CD4-positive, alpha-beta memory T cell (primary cell): ENCODE measurements around the gene RASA3. TPM values are rescaled to one million over a fixed set of nuclear protein-coding genes. Genes with fewer than 3 reads are reported as not detected.

Experiments
- CTCF ChIA-PET: fragments of 350-600 bp; sonication (Branson Sonifier 250); formaldehyde crosslinking; loops from one replicate; lab custom pipeline; 2021; ENCODE audit warnings: inconsistent platforms; ENCODE audit not compliant: partially characterized antibody; lab: Charles Lee
- POLR2A ChIA-PET: fragments of 350-600 bp; sonication (Branson Sonifier 250); formaldehyde crosslinking; loops from one replicate; lab custom pipeline; 2021; ENCODE audit not compliant: partially characterized antibody; lab: Charles Lee
- DNase-seq, 5 donors: peaks; one replicate each; pipeline versions ENCODE4 v3.0.0 to v3.0.0-alpha.2; 2020 to 2022; ENCODE audit warnings: mixed read lengths in 1 of 5
- H3K27ac ChIP-seq: one replicate; pipeline ENCODE4 v1.7.0; 2013; ENCODE audit warnings: low read depth, low read length
- H3K27me3 ChIP-seq: 2 replicates; pipeline ENCODE4 v1.7.0; 2013; ENCODE audit warnings: mild to moderate bottlenecking, low read length, moderate library complexity; ENCODE audit not compliant: insufficient read depth
- H3K36me3 ChIP-seq: 2 replicates; pipeline ENCODE4 v1.7.0; 2013; ENCODE audit warnings: mild to moderate bottlenecking, low read length, moderate library complexity; ENCODE audit not compliant: insufficient read depth
- H3K4me1 ChIP-seq: 2 replicates; pipeline ENCODE4 v1.7.0; 2013; ENCODE audit warnings: mild to moderate bottlenecking, low read length, moderate library complexity; ENCODE audit not compliant: insufficient read depth
- H3K4me3 ChIP-seq, 2 donors: one replicate each; pipeline ENCODE4 v1.7.0; 2013; ENCODE audit warnings: low read length in 2 of 2, mild to moderate bottlenecking in 1 of 2
- H3K9me3 ChIP-seq, 2 donors: one replicate each; pipeline ENCODE4 v1.7.0; 2013; ENCODE audit warnings: low read length in 2 of 2, control low read depth in 1 of 2; ENCODE audit not compliant: control insufficient read depth in 1 of 2
- H3K27ac Mint-ChIP-seq, 7 donors: one replicate each; pipeline ENCODE4 v1.8.0; 2020 to 2021; ENCODE audit warnings: mixed read lengths in 7 of 7, mild to moderate bottlenecking in 6 of 7, inconsistent platforms in 3 of 7, moderate library complexity in 3 of 7
- H3K27me3 Mint-ChIP-seq, 2 donors: one replicate each; pipeline ENCODE4 v1.8.0; 2020 to 2021; ENCODE audit warnings: mixed read lengths in 2 of 2
- H3K36me3 Mint-ChIP-seq, 2 donors: one replicate each; pipeline ENCODE4 v1.8.0; 2020 to 2021; ENCODE audit warnings: mixed read lengths in 2 of 2, inconsistent platforms in 1 of 2, mild to moderate bottlenecking in 1 of 2
- H3K4me1 Mint-ChIP-seq, 4 donors: one replicate each; pipeline ENCODE4 v1.8.0; 2020 to 2021; ENCODE audit warnings: mixed read lengths in 4 of 4, mild to moderate bottlenecking in 1 of 4
- H3K4me3 Mint-ChIP-seq, 8 donors: one replicate each; pipeline ENCODE4 v1.8.0; 2020 to 2021; ENCODE audit warnings: mixed read lengths in 8 of 8, mild to moderate bottlenecking in 7 of 8, moderate library complexity in 6 of 8, inconsistent platforms in 3 of 8
- H3K9me3 Mint-ChIP-seq, 8 donors: one replicate each; pipeline ENCODE4 v1.8.0; 2020 to 2021; ENCODE audit warnings: mixed read lengths in 8 of 8, mild to moderate bottlenecking in 5 of 8, inconsistent platforms in 3 of 8, moderate library complexity in 1 of 8
- intact Hi-C: fragments of 100-400 bp; cut with micrococcal nuclease; formaldehyde crosslinking; loops from one replicate; pipeline ENCODE4 v1.15.1; 2023
- polyA plus RNA-seq, 2 donors: library from polyadenylated mRNA; unstranded; fragments of 300-500 nt; fragmentation: Illumina TruSeq; gene quantifications; one replicate each; pipeline ENCODE4 v1.2.3, GENCODE V29; 2021
- total RNA-seq, 2 experiments: library from RNA; stranded (reverse); gene quantifications; one replicate each; pipeline ENCODE4 v1.2.3, GENCODE V29; 2021

RASA3 gene
- total and polyA plus RNA-seq, 4 experiments from 2014 or later, result 65.5 to 174 (median 156) TPM

DNA sequence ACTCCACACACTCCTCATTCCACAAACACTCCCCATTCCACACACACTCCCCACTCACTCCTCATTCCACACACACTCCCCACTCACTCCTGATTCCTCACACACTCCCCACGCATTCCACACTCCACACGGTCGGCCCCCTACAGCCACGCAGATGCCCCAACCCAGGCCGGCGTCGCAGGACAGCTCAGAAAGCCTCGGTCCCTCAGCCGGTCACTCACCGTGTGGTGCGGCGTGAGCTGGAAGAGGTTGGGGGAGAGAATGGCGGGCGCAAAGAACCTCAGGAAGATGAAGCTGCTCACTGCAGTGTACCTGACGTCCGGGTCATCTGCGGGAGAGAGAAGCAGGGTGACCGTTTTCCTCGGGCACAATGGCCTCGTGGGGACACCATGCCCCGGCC is 119.5 kb downstream of the RASA3 start:
- intact Hi-C loops, result no loop called here
- no peaks in the 10 kb centered on the region for H3K27me3 Mint-ChIP-seq
- Histone ChIP-seq H3K36me3 (peaks cover 86% of the 10 kb centered on the region), H3K27ac (no peak overlapping the region), H3K27me3 (no peaks in the 10 kb centered on the region), H3K9me3 (no peaks in the 10 kb centered on the region), H3K4me3 (no peak overlapping the region), H3K4me1 (no peaks in the 10 kb centered on the region)
- H3K4me1 Mint-ChIP-seq, result peaks cover 2 to 6% (median 4%) of the 10 kb centered on the region in 4 donors
- DNase-seq, result no peak
- H3K9me3 Mint-ChIP-seq, result peaks cover 0 to 12% (median 0%) of the 10 kb centered on the region in 8 donors
- no peak overlapping the region for H3K27ac Mint-ChIP-seq
- ChIA-PET CTCF (no interaction called here), POLR2A (no interaction called here)
- H3K36me3 Mint-ChIP-seq, result peaks cover 18 to 33% of the 10 kb centered on the region in 2 donors
- H3K4me3 Mint-ChIP-seq, result no peak overlapping the region

DNA sequence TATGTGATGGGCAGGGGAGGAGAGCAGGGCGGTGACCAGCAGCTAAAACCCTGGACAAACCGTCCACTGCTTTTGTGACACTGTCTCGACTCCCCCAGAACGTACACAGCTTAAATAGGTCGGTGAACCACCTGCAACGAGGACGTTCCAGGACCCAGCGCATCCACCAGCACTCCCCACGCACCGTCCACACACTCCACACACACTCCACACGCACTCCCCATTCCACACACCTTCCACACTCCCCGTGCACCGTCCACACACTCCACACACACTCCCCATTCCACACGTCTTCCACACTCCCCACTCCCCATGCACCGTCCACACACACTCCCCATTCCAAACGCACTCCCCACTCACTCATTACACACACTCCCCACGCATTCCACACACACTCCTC is 120.3 kb downstream of the RASA3 start:
- CTCF ChIA-PET, result no interaction called here
- Mint-ChIP-seq H3K9me3 (peaks cover 0 to 12% (median 0%) of the 10 kb centered on the region in 8 donors), H3K4me1 (peaks cover 2 to 6% (median 4%) of the 10 kb centered on the region in 4 donors), H3K4me3 (no peak overlapping the region), H3K36me3 (peaks cover 18 to 34% of the 10 kb centered on the region in 2 donors), H3K27ac (no peak overlapping the region), H3K27me3 (no peaks in the 10 kb centered on the region)
- Histone ChIP-seq H3K9me3 (no peaks in the 10 kb centered on the region), H3K4me1 (no peaks in the 10 kb centered on the region), H3K27me3 (no peaks in the 10 kb centered on the region), H3K4me3 (no peak overlapping the region), H3K27ac (no peak overlapping the region), H3K36me3 (peaks cover 78% of the 10 kb centered on the region)
- POLR2A ChIA-PET, result interaction anchor here (1.4 kb wide), 1 partner anchor 9 kb away, joined by 4 read pairs; no protein-coding TSS in a partner anchor
- no peak for DNase-seq
- intact Hi-C loops, result no loop called here

DNA sequence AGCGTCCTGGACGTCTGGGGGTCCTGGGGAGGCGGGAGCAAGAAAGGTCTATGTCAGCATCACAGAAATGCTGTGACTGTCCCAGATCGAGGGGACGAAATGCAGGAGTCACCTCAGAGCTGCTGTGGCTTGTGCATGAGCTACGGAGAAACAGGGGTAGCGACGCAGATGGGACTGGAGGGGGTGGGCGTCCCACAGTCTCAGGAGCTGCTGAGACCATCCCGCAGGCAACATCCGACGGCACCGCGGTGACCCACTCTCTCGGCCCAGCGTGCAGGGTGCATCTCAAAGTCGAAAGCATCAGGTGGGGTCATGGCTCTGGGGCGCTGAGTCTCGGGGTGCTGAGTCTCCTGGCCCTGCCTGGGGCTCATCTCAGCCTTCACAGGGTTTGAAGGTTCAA is 121.2 kb downstream of the RASA3 start:
- Mint-ChIP-seq H3K36me3 (peaks cover 13 to 27% of the 10 kb centered on the region in 2 donors), H3K27ac (peak overlapping the region in 5 of 7 donors; percentile 54 to 83 (median 75)), H3K9me3 (peaks cover 0 to 8% (median 0%) of the 10 kb centered on the region in 8 donors), H3K4me3 (peak overlapping the region in 2 of 8 donors; percentile 0 to 20), H3K4me1 (peaks cover 2 to 6% (median 4%) of the 10 kb centered on the region in 4 donors), H3K27me3 (no peaks in the 10 kb centered on the region)
- Histone ChIP-seq H3K4me1 (no peaks in the 10 kb centered on the region), H3K27me3 (no peaks in the 10 kb centered on the region), H3K27ac (no peak overlapping the region), H3K36me3 (peaks cover 69% of the 10 kb centered on the region), H3K4me3 (no peak overlapping the region), H3K9me3 (no peaks in the 10 kb centered on the region)
- DNase-seq, result no peak
- intact Hi-C loops, result no loop called here
- CTCF ChIA-PET, result no interaction called here
- POLR2A ChIA-PET, result interaction anchor here (1.4 kb wide), 1 partner anchor 8 kb away, joined by 4 read pairs; no protein-coding TSS in a partner anchor

DNA sequence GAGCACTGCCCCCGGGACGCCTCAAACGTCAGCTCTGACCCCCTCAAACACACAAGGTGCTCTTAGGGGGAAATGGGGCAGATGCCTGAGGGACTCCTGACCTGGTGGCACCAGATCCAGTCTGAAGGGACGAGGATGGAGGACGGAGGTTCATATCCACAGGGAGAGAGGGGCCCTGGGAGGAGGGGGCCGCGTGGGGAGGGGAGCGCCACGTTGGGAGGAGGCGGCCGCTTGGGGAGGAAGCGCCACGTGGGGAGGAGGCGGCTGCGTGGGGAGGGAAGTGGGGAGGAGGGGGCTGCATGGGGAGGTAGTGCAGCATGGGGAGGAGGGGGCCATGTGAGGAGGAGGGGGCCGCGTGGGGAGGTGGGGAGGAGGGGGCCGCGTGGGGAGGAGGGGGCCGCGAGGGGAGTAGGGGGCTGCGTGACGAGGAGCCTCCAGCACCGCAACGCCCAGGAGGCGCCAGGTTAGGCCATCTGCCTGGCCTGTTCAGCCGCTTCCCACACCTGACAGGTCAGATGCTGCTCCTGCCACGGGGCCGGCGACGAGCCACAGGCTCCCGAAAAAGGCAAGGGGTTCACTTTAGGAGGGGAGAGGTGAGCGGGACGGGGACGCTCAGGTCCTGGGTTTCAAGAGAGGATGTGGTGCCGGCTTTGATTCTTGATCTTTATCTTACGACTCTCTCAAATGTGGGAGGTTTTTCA is 121.9 kb downstream of the RASA3 start:
- Mint-ChIP-seq H3K4me3 (peak overlapping the region in 1 of 8 donors; percentile 20), H3K9me3 (peaks cover 0 to 6% (median 0%) of the 10 kb centered on the region in 8 donors), H3K4me1 (peaks cover 2 to 6% (median 4%) of the 10 kb centered on the region in 4 donors), H3K36me3 (peaks cover 7 to 21% of the 10 kb centered on the region in 2 donors), H3K27ac (peak overlapping the region in 5 of 7 donors; percentile 54 to 83 (median 75)), H3K27me3 (no peaks in the 10 kb centered on the region)
- peaks cover 62% of the 10 kb centered on the region for H3K36me3 ChIP-seq
- no peaks in the 10 kb centered on the region for H3K27me3 ChIP-seq
- no peak overlapping the region for H3K27ac ChIP-seq
- H3K4me3 ChIP-seq, result no peak overlapping the region
- no peaks in the 10 kb centered on the region for H3K9me3 ChIP-seq
- no peaks in the 10 kb centered on the region for H3K4me1 ChIP-seq
- CTCF ChIA-PET, result no interaction called here
- DNase-seq, result peak in 3 of 5 donors; percentile 24 to 36 (median 29)
- POLR2A ChIA-PET, result interaction anchor here (1.4 kb wide), 1 partner anchor 7 kb away, joined by 4 read pairs; no protein-coding TSS in a partner anchor
- intact Hi-C loops, result no loop called here

DNA sequence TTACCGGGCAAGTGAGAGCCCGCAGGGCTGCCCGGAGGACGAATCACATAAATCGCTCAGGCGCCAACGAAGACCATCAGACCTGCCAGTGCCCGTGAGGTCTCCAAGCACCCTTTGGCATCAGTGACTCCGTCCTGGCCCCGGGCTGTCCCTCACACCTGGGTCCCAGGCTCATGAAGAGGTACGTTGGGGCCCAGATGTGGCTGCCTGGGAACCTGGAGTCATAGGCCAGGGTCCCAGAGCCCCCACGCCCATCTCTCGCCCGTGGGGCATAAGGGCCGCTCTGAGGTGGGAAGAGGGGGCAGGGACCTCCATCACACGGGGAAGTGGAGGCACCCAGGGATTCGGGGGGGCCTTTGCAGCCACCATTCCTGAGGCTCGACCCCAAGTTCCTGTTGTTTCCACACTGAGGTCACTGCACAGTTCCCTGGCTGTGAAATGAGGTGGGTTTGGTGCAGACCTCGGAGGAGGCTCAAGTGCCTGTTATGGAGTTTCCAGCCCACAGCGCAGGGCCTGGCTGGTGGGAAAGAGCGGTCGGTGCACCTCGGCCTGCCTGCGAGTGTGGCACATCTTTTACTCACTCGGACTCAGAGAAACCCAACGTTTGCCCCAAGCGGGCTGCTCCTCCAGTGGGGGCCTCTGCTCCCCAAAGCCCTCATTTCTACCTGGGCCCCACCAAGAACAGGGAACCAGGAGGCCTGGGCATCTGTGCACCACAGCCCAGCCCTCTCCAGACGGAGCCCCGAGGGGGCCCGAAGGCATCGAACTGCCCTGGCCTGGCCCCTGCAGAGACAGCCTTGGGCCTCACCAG is 122.6 kb downstream of the RASA3 start:
- Histone ChIP-seq H3K4me1 (no peaks in the 10 kb centered on the region), H3K27ac (no peak overlapping the region), H3K36me3 (peaks cover 54% of the 10 kb centered on the region), H3K27me3 (no peaks in the 10 kb centered on the region), H3K9me3 (no peaks in the 10 kb centered on the region), H3K4me3 (no peak overlapping the region)
- peak overlapping the region in 2 of 7 donors; percentile 47 to 75 for H3K27ac Mint-ChIP-seq
- CTCF ChIA-PET, result no interaction called here
- H3K4me3 Mint-ChIP-seq, result no peak overlapping the region
- DNase-seq, result no peak
- peaks cover 10 to 23% of the 10 kb centered on the region in 2 donors for H3K36me3 Mint-ChIP-seq
- peaks cover 2 to 9% (median 4%) of the 10 kb centered on the region in 4 donors for H3K4me1 Mint-ChIP-seq
- peaks cover 0 to 7% (median 0%) of the 10 kb centered on the region in 8 donors for H3K9me3 Mint-ChIP-seq
- intact Hi-C loops, result loop anchor here (10.0 kb wide), 1 partner anchor 55 kb away; no protein-coding TSS in a partner anchor
- POLR2A ChIA-PET, result no interaction called here
- H3K27me3 Mint-ChIP-seq, result no peaks in the 10 kb centered on the region

DNA sequence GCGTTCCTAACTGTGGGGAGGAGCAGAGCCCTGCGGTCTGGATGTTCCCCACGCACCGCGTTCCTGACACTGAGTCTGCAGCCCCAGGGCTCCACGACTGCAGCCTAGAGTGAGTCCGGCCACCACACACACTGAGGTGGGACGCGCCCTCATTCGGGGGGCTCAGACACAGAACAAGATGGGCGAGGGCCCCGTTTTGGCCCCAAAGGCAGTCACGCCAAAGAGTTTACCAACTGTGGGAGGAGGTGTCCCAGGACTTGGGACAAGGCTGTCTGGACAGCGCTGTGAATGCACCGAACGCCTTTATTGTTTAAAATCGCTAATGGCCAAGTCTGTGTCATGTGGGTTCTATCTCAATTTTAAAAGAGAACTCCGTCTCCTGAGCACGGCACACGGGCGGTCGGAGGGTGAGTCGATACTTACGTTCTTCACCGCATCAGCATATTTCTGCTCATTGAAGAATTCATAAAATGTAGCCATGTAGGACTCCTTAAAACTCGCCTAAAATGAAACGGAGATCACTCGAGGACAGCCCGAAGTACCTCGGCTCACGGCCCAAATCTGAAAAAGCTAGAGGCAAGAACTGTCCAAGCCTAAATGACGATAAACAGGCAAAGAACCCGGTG is 123.3 kb downstream of the RASA3 start:
- H3K9me3 Mint-ChIP-seq, result peaks cover 0 to 7% (median 0%) of the 10 kb centered on the region in 8 donors
- no peak for DNase-seq
- H3K4me3 Mint-ChIP-seq, result no peak overlapping the region
- Histone ChIP-seq H3K27ac (no peak overlapping the region), H3K4me3 (no peak overlapping the region), H3K4me1 (no peaks in the 10 kb centered on the region), H3K27me3 (no peaks in the 10 kb centered on the region), H3K9me3 (no peaks in the 10 kb centered on the region), H3K36me3 (peaks cover 47% of the 10 kb centered on the region)
- H3K27me3 Mint-ChIP-seq, result no peaks in the 10 kb centered on the region
- ChIA-PET CTCF (no interaction called here), POLR2A (no interaction called here)
- H3K4me1 Mint-ChIP-seq, result peaks cover 2 to 12% (median 4%) of the 10 kb centered on the region in 4 donors
- intact Hi-C loops, result loop anchor here (10.0 kb wide), 1 partner anchor 56 kb away; no protein-coding TSS in a partner anchor
- peaks cover 16 to 29% of the 10 kb centered on the region in 2 donors for H3K36me3 Mint-ChIP-seq
- peak overlapping the region in 3 of 7 donors; percentile 7 to 75 (median 47) for H3K27ac Mint-ChIP-seq
